HG03045 (cell line): Measurements from ENCODE around the gene UBE2R2.
A peak's percentile ranks its signal among the peaks of the same experiment; 100 is the strongest.
"Not testable (repeated sequence)": the region's sequence is repeated elsewhere in the genome, so short reads cannot be mapped to it uniquely, and the experiment has no call there.

Experiments used
- ATAC-seq: cut with Tn5 transposase; IDR thresholded peaks from one replicate; pipeline ENCODE4 v1.9.1; 2021; ENCODE audit warnings: mild to moderate bottlenecking, moderate library complexity; ENCODE audit not compliant: unreplicated experiment

Gene UBE2R2

GRCh38 chr9:33816327-33817252, at the start of gene UBE2R2:
UBE2R2 (plus strand) TSS chr9:33817160; CDS start chr9:33817758, 598 bp downstream.
- peak; percentile 66 for ATAC-seq

- ATAC-seq: not testable (repeated sequence)
These were observed 46.6 kb upstream of the UBE2R2 start for GRCh38 chr9:33770156-33770880.

- not testable (repeated sequence) for ATAC-seq
These were observed 43.8 kb upstream of the UBE2R2 start for GRCh38 chr9:33773135-33773534.

GRCh38 chr9:33774074-33774659, 42.8 kb upstream of the UBE2R2 start:
- ATAC-seq: not testable (repeated sequence)

- ATAC-seq: no peak
These were observed 40.4 kb upstream of the UBE2R2 start for GRCh38 chr9:33776578-33776977.

- ATAC-seq: no peak
These were observed 38.1 kb upstream of the UBE2R2 start for GRCh38 chr9:33778700-33779351.

GRCh38 chr9:33780276-33780675, 36.7 kb upstream of the UBE2R2 start:
- ATAC-seq: no peak

GRCh38 chr9:33781736-33782135, 35.2 kb upstream of the UBE2R2 start:
- ATAC-seq: no peak

GRCh38 chr9:33782395-33783152, 34.4 kb upstream of the UBE2R2 start:
- no peak for ATAC-seq

GRCh38 chr9:33785914-33786313, 31.0 kb upstream of the UBE2R2 start:
- ATAC-seq: no peak

- ATAC-seq: no peak
These were observed 30.3 kb upstream of the UBE2R2 start for GRCh38 chr9:33786681-33787080.

- no peak for ATAC-seq
These were observed 29.1 kb upstream of the UBE2R2 start for GRCh38 chr9:33787839-33788238.

- ATAC-seq: not testable (repeated sequence)
These were observed 27.5 kb upstream of the UBE2R2 start for GRCh38 chr9:33789429-33789828.

- no peak for ATAC-seq
These were observed 25.8 kb upstream of the UBE2R2 start for GRCh38 chr9:33791117-33791516.

GRCh38 chr9:33793496-33793895, 23.5 kb upstream of the UBE2R2 start:
- ATAC-seq: not testable (repeated sequence)

- no peak for ATAC-seq
These were observed 22.4 kb upstream of the UBE2R2 start for GRCh38 chr9:33794560-33794959.

GRCh38 chr9:33795281-33795680, 21.7 kb upstream of the UBE2R2 start, which contains the start of gene PRSS3:
PRSS3 (plus strand) TSS chr9:33795561; CDS start chr9:33795574, 13 bp downstream.
- ATAC-seq: no peak

- no peak for ATAC-seq
These were observed 21.1 kb upstream of the UBE2R2 start for GRCh38 chr9:33795819-33796218.

GRCh38 chr9:33796679-33797078, 20.3 kb upstream of the UBE2R2 start:
- not testable (repeated sequence) for ATAC-seq

- no peak for ATAC-seq
These were observed 19.1 kb upstream of the UBE2R2 start for GRCh38 chr9:33797837-33798236.
